ENCODE measurements around the gene CHD5.

DNA sequence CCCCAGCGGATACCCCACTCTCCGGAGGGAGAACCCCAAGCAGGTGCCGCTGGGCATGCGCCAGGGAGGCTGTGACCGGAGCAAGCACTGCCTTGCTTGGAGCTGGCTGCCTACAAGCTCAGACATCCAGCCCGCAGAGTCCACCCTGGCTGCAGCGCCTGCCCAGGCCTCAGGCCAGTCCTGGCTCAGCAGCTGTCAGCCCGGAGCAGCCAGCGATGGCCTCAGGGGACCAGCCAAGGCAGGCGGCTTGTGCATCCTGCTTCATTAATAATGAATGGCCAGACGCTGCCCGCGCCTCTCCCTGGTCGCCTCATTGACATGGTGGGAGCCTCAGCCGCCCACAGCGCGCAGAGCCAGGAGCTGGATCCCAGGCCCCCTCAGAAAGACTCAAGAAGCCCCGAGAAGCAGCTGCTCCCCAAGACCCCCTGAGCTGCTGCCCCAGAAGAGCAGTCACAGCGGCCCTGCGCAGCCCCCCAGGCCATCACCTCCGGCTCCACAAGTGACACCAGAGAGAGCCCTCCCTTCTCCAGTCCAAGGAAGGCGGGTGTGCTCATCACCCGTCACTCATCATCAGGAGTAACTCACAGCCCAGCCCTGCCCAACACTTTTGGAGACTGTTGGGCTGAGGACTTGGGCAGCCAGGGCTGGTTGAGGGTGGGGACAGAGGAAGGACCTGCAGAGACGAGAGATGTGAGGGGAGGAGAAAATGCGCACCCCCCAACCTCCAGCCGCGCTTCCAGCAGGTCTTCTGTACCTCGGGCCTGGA, 114.8 kb downstream of the CHD5 start:
- TF ChIP-seq POLR2A (IDR thresholded peaks at IDR 0.05) = no peak
- TF ChIP-seq, protein P1, sequence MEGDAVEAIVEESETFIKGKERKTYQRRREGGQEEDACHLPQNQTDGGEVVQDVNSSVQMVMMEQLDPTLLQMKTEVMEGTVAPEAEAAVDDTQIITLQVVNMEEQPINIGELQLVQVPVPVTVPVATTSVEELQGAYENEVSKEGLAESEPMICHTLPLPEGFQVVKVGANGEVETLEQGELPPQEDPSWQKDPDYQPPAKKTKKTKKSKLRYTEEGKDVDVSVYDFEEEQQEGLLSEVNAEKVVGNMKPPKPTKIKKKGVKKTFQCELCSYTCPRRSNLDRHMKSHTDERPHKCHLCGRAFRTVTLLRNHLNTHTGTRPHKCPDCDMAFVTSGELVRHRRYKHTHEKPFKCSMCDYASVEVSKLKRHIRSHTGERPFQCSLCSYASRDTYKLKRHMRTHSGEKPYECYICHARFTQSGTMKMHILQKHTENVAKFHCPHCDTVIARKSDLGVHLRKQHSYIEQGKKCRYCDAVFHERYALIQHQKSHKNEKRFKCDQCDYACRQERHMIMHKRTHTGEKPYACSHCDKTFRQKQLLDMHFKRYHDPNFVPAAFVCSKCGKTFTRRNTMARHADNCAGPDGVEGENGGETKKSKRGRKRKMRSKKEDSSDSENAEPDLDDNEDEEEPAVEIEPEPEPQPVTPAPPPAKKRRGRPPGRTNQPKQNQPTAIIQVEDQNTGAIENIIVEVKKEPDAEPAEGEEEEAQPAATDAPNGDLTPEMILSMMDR (IDR thresholded peaks at IDR 0.05) = no peak
